AG10803 (cell line): Measurements from ENCODE around the gene NTNG1.

ENCODE experiments used
- DNase-seq: peaks from one replicate; pipeline ENCODE4 v3.0.0; 2010; ENCODE audit warnings: low read depth
- H3K4me3 ChIP-seq: 2 replicates; pipeline ENCODE4 v1.5.1; 2011; ENCODE audit warnings: mild to moderate bottlenecking, low read length, control low read depth
- CTCF ChIP-seq: conservative IDR thresholded peaks from 2 replicates; pipeline ENCODE4 v1.5.1; 2011; ENCODE audit warnings: mild to moderate bottlenecking, low read length, control low read depth, inconsistent platforms

NTNG1 gene

GRCh38 chr1:107318932-107319331, 178.1 kb downstream of the NTNG1 start:
- no peak for DNase-seq
- no peak overlapping the region for H3K4me3 ChIP-seq
- no peak for TF ChIP-seq CTCF

- DNase-seq: peak; percentile 25
- TF ChIP-seq CTCF: no peak
- H3K4me3 ChIP-seq: no peak overlapping the region
These were observed 182.9 kb downstream of the NTNG1 start for GRCh38 chr1:107323784-107324183.

GRCh38 chr1:107326824-107327445, 186.1 kb downstream of the NTNG1 start:
- no peak overlapping the region for H3K4me3 ChIP-seq
- DNase-seq: peak; percentile 26
- TF ChIP-seq CTCF: no peak

GRCh38 chr1:107327446-107327845, 186.6 kb downstream of the NTNG1 start:
- TF ChIP-seq CTCF: no peak
- peak; percentile 5 for DNase-seq
- H3K4me3 ChIP-seq: no peak overlapping the region

- no peak for DNase-seq
- H3K4me3 ChIP-seq: no peak overlapping the region
- TF ChIP-seq CTCF: no peak
These were observed 187.2 kb downstream of the NTNG1 start for GRCh38 chr1:107328087-107328486.

GRCh38 chr1:107339775-107340174, 198.9 kb downstream of the NTNG1 start:
- DNase-seq: no peak
- H3K4me3 ChIP-seq: no peak overlapping the region
- no peak for TF ChIP-seq CTCF

- no peak for TF ChIP-seq CTCF
These were observed 201.5 kb downstream of the NTNG1 start for GRCh38 chr1:107342316-107342715.

More at GRCh38 chr1:107342316-107342715, 201.5 kb downstream of the NTNG1 start:
- no peak overlapping the region for H3K4me3 ChIP-seq
- DNase-seq: peak; percentile 20
